NCI-H1417 (cell line): ENCODE data around the gene AMFR.

ENCODE experiments used
- DNase-seq, 3 experiments: peaks; one replicate each; lab custom pipeline; 2025; lab: John Stamatoyannopoulos, UW

The AMFR gene

GRCh38 chr16:56363181-56363716, 62.1 kb downstream of the AMFR start:
- DNase-seq, result no peak

- DNase-seq, result no peak
Observed at GRCh38 chr16:56362706-56363105, 62.6 kb downstream of the AMFR start.

GRCh38 chr16:56362057-56362655, 63.2 kb downstream of the AMFR start:
- no peak for DNase-seq

- no peak for DNase-seq
Observed at GRCh38 chr16:56360117-56361008, 65.0 kb downstream of the AMFR start.

- DNase-seq, result no peak
Observed at GRCh38 chr16:56357765-56358322, 67.5 kb downstream of the AMFR start.

- DNase-seq, result no peak
Observed at GRCh38 chr16:56357241-56357764, 68.0 kb downstream of the AMFR start.

GRCh38 chr16:56356276-56357240, 68.8 kb downstream of the AMFR start:
- peak in 1 of 3 experiments; percentile 28 for DNase-seq

- no peak for DNase-seq
Observed at GRCh38 chr16:56355786-56356275, 69.5 kb downstream of the AMFR start.

GRCh38 chr16:56355221-56355620, 70.1 kb downstream of the AMFR start:
- DNase-seq, result no peak

- no peak for DNase-seq
Observed at GRCh38 chr16:56354746-56355145, 70.6 kb downstream of the AMFR start.

GRCh38 chr16:56354016-56354415, 71.3 kb downstream of the AMFR start:
- DNase-seq, result no peak

- no peak for DNase-seq
Observed at GRCh38 chr16:56353054-56353921, 72.1 kb downstream of the AMFR start.

- DNase-seq, result no peak
Observed at GRCh38 chr16:56352351-56353053, 72.8 kb downstream of the AMFR start.

GRCh38 chr16:56351481-56351880, 73.9 kb downstream of the AMFR start:
- no peak for DNase-seq

- DNase-seq, result no peak
Observed at GRCh38 chr16:56350491-56351405, 74.6 kb downstream of the AMFR start.

- no peak for DNase-seq
Observed at GRCh38 chr16:56349711-56350161, 75.6 kb downstream of the AMFR start.

- no peak for DNase-seq
Observed at GRCh38 chr16:56349086-56349415, 76.3 kb downstream of the AMFR start.
